Progenitor cell of endocrine pancreas (in vitro differentiated cells): ENCODE measurements around the gene STK32C. TPM values are rescaled to one million over a fixed set of nuclear protein-coding genes. Genes with fewer than 3 reads are reported as not detected.

Experiments used
- DNase-seq: peaks from one replicate; pipeline ENCODE4 v3.0.0; 2021; ENCODE audit warnings: low spot score; ENCODE audit not compliant: unreplicated experiment
- H3K27ac Mint-ChIP-seq: 2 replicates; pipeline ENCODE4 v1.8.0; 2021; ENCODE audit warnings: mild to moderate bottlenecking, moderate library complexity, mixed read lengths
- H3K27me3 Mint-ChIP-seq: 2 replicates; pipeline ENCODE4 v1.8.0; 2021; ENCODE audit warnings: mixed read lengths
- H3K36me3 Mint-ChIP-seq: 2 replicates; pipeline ENCODE4 v1.8.0; 2022; ENCODE audit warnings: mixed read lengths; ENCODE audit not compliant: insufficient read depth
- H3K4me1 Mint-ChIP-seq: 2 replicates; pipeline ENCODE4 v1.8.0; 2021; ENCODE audit warnings: low read depth, mixed read lengths
- H3K4me3 Mint-ChIP-seq: 2 replicates; pipeline ENCODE4 v1.8.0; 2021; ENCODE audit warnings: low read depth, mild to moderate bottlenecking, moderate library complexity, mixed read lengths
- H3K9me3 Mint-ChIP-seq: 2 replicates; pipeline ENCODE4 v1.8.0; 2021; ENCODE audit warnings: low read depth, mixed read lengths
- CTCF ChIP-seq: fragments of 200-600 bp; sonication (generic); IDR thresholded peaks from one replicate; pipeline ENCODE4 v1.5.0; 2021; ENCODE audit warnings: antibody characterized with exemption, mild to moderate bottlenecking; ENCODE audit not compliant: unreplicated experiment
- total RNA-seq: library from RNA; stranded (reverse); gene quantifications from 2 replicates; pipeline ENCODE4 v1.2.1, GENCODE V29; 2021

STK32C gene
- total RNA-seq, 1 donor from 2014 or later = 10.0 TPM

GRCh38 chr10:132230557-132231210, 77.1 kb downstream of the STK32C start:
- no peaks in the 10 kb centered on the region for H3K36me3 Mint-ChIP-seq

GRCh38 chr10:132229834-132230556, 77.8 kb downstream of the STK32C start:
- Mint-ChIP-seq H3K27ac (no peak overlapping the region), H3K27me3 (peaks cover 3% of the 10 kb centered on the region), H3K36me3 (no peaks in the 10 kb centered on the region), H3K4me1 (no peaks in the 10 kb centered on the region), H3K9me3 (no peaks in the 10 kb centered on the region), H3K4me3 (no peak overlapping the region)
- DNase-seq = no peak
- TF ChIP-seq CTCF = no peak

More at GRCh38 chr10:132230557-132231210, 77.1 kb downstream of the STK32C start:
- H3K4me1 Mint-ChIP-seq = no peaks in the 10 kb centered on the region
- H3K27me3 Mint-ChIP-seq = peaks cover 3% of the 10 kb centered on the region
- TF ChIP-seq CTCF = no peak
- H3K27ac Mint-ChIP-seq = no peak overlapping the region
- H3K9me3 Mint-ChIP-seq = no peaks in the 10 kb centered on the region
- no peak for DNase-seq
- no peak overlapping the region for H3K4me3 Mint-ChIP-seq

GRCh38 chr10:132229096-132229495, 78.7 kb downstream of the STK32C start:
- Mint-ChIP-seq H3K27ac (no peak overlapping the region), H3K27me3 (peaks cover 3% of the 10 kb centered on the region), H3K36me3 (no peaks in the 10 kb centered on the region), H3K9me3 (no peaks in the 10 kb centered on the region), H3K4me3 (no peak overlapping the region), H3K4me1 (no peaks in the 10 kb centered on the region)
- no peak for TF ChIP-seq CTCF
- no peak for DNase-seq

GRCh38 chr10:132228616-132229015, 79.1 kb downstream of the STK32C start:
- no peak for TF ChIP-seq CTCF
- peaks cover 3% of the 10 kb centered on the region for H3K27me3 Mint-ChIP-seq
- H3K9me3 Mint-ChIP-seq = no peaks in the 10 kb centered on the region
- H3K36me3 Mint-ChIP-seq = no peaks in the 10 kb centered on the region
- DNase-seq = no peak
- no peaks in the 10 kb centered on the region for H3K4me1 Mint-ChIP-seq
- H3K27ac Mint-ChIP-seq = no peak overlapping the region
- H3K4me3 Mint-ChIP-seq = no peak overlapping the region

- no peak for DNase-seq
- Mint-ChIP-seq H3K27ac (no peak overlapping the region), H3K36me3 (no peaks in the 10 kb centered on the region), H3K9me3 (no peaks in the 10 kb centered on the region), H3K4me3 (no peak overlapping the region), H3K27me3 (peaks cover 3% of the 10 kb centered on the region), H3K4me1 (no peaks in the 10 kb centered on the region)
- TF ChIP-seq CTCF = no peak
Observed at GRCh38 chr10:132227851-132228390, 79.8 kb downstream of the STK32C start.
